H1 (cell line): ENCODE data around the gene TAF9B. TPM values are rescaled to one million over a fixed set of nuclear protein-coding genes. Genes with fewer than 3 reads are reported as not detected.
A peak's percentile ranks its signal among the peaks of the same experiment; 100 is the strongest.
"Not testable (repeated sequence)": the region's sequence is repeated elsewhere in the genome, so short reads cannot be mapped to it uniquely, and the experiment has no call there.

Source experiments
- CTCF ChIA-PET: fragments of 300-600 bp; sonication (Branson Sonifier 250); formaldehyde crosslinking; loops from one replicate; lab custom pipeline; 2021; ENCODE audit not compliant: partially characterized antibody; lab: Charles Lee
- POLR2A ChIA-PET: fragments of 300-600 bp; sonication (Branson Sonifier 250); formaldehyde crosslinking; loops from one replicate; lab custom pipeline; 2021; ENCODE audit warnings: inconsistent platforms; ENCODE audit not compliant: partially characterized antibody; lab: Charles Lee
- DNase-seq, 2 experiments: peaks; one replicate each; pipeline versions ENCODE4 v3.0.0 to v3.0.0-alpha.2; 2010 to 2022; ENCODE audit warnings: low spot score in 2 of 2, low read depth in 1 of 2, mixed read lengths in 1 of 2
- FAIRE-seq: peaks from 2 replicates; lab custom pipeline; 2011; peaks lifted over from hg19 to GRCh38; lab: Jason Lieb, UNC
- H2AFZ ChIP-seq: 2 replicates; pipeline ENCODE4 v1.8.1; 2012; ENCODE audit warnings: low read length, inconsistent platforms
- H2AK5ac ChIP-seq: 2 replicates; pipeline ENCODE4 v1.6.1; 2013; ENCODE audit warnings: low read depth, low read length
- H2BK120ac ChIP-seq: replicated peaks from 2 replicates; pipeline ENCODE3; 2013; ENCODE audit warnings: low read depth, low read length, inconsistent platforms
- H2BK12ac ChIP-seq: 2 replicates; pipeline ENCODE4 v1.6.1; 2013; ENCODE audit warnings: low read depth, low read length
- H2BK15ac ChIP-seq: 2 replicates; pipeline ENCODE4 v1.6.1; 2013; ENCODE audit warnings: low read length
- H2BK20ac ChIP-seq: 2 replicates; pipeline ENCODE4 v1.6.1; 2013; ENCODE audit warnings: low read length
- H2BK5ac ChIP-seq: 2 replicates; pipeline ENCODE4 v1.6.1; 2013; ENCODE audit warnings: low read depth, low read length
- H3K14ac ChIP-seq: 2 replicates; pipeline ENCODE4 v1.6.1; 2013; ENCODE audit warnings: inconsistent platforms; ENCODE audit not compliant: insufficient read length
- H3K18ac ChIP-seq: 2 replicates; pipeline ENCODE4 v1.6.1; 2013; ENCODE audit warnings: low read length; ENCODE audit errors: extremely low read depth
- H3K23ac ChIP-seq: 2 replicates; pipeline ENCODE4 v1.6.1; 2013; ENCODE audit warnings: inconsistent platforms; ENCODE audit not compliant: insufficient read length
- H3K23me2 ChIP-seq: 2 replicates; pipeline ENCODE4 v1.6.1; 2013; ENCODE audit warnings: low read depth, low read length
- H3K27ac ChIP-seq: 2 replicates; pipeline ENCODE4 v1.6.1; 2011; ENCODE audit warnings: low read depth, low read length, inconsistent platforms
- H3K27me3 ChIP-seq, 4 experiments: replicated peaks in 1 of 4; 1 replicate in 1 of 4; 2 replicates in 3 of 4; pipeline versions ENCODE4 v1.6.1 to v1.8.1; 2011 to 2013; ENCODE audit warnings: low read length in 3 of 4, mild to moderate bottlenecking in 3 of 4, inconsistent platforms in 2 of 4, mixed read lengths in 2 of 4, moderate library complexity in 1 of 4; ENCODE audit not compliant: control insufficient read depth in 3 of 4, insufficient read depth in 3 of 4; ENCODE audit errors: extremely low read depth in 1 of 4
- H3K36me3 ChIP-seq, 4 experiments: 2 replicates each; pipeline versions ENCODE4 v1.6.1 to v1.8.1; 2011 to 2013; ENCODE audit warnings: mild to moderate bottlenecking in 4 of 4, low read length in 3 of 4, moderate library complexity in 2 of 4, control low read depth in 1 of 4, inconsistent platforms in 1 of 4; ENCODE audit not compliant: insufficient read depth in 4 of 4, control insufficient read depth in 2 of 4
- H3K4ac ChIP-seq: replicated peaks from 2 replicates; pipeline ENCODE3; 2013; ENCODE audit warnings: low read length, low read depth, mixed read lengths, inconsistent platforms; ENCODE audit not compliant: insufficient read length
- H3K4me1 ChIP-seq, 4 experiments: replicated peaks in 1 of 4; 1 replicate in 1 of 4; 2 replicates in 3 of 4; pipeline versions ENCODE4 v1.6.1 to v1.8.1; 2011 to 2013; ENCODE audit warnings: low read length in 3 of 4, inconsistent platforms in 2 of 4, mixed read lengths in 1 of 4; ENCODE audit not compliant: insufficient read depth in 4 of 4, control insufficient read depth in 3 of 4
- H3K4me2 ChIP-seq, 2 experiments: 2 replicates each; pipeline versions ENCODE4 v1.6.1 to v1.8.1; 2011 to 2013; ENCODE audit warnings: low read depth in 2 of 2, low read length in 2 of 2, control low read depth in 1 of 2, inconsistent platforms in 1 of 2, mild to moderate bottlenecking in 1 of 2; ENCODE audit not compliant: insufficient read depth in 1 of 2
- H3K4me3 ChIP-seq, 4 experiments: fragments of 200-600, 300-600 bp in 1 of 4; sonication (generic), shearing (Covaris generic), sonication (Bioruptor Twin) in 1 of 4; 2 replicates each; pipeline versions ENCODE4 v1.5.1 to v1.8.1; 2011 to 2016; ENCODE audit warnings: low read length in 4 of 4, low read depth in 3 of 4, control low read depth in 2 of 4, inconsistent platforms in 2 of 4, mild to moderate bottlenecking in 2 of 4, mixed read lengths in 1 of 4, moderate library complexity in 1 of 4; ENCODE audit not compliant: insufficient read depth in 2 of 4; ENCODE audit errors: extremely low read depth in 1 of 4
- H3K56ac ChIP-seq: replicated peaks from 2 replicates; pipeline ENCODE3; 2013; ENCODE audit warnings: low read depth, mild to moderate bottlenecking, mixed read lengths, low read length, inconsistent platforms; ENCODE audit not compliant: insufficient read length
- H3K79me1 ChIP-seq: 2 replicates; pipeline ENCODE4 v1.6.1; 2013; ENCODE audit warnings: low read depth, low read length, control low read depth
- H3K79me2 ChIP-seq, 2 experiments: 2 replicates each; pipeline versions ENCODE4 v1.6.1 to v1.8.1; 2012 to 2013; ENCODE audit warnings: low read length in 2 of 2, mild to moderate bottlenecking in 2 of 2, inconsistent platforms in 1 of 2; ENCODE audit not compliant: insufficient read depth in 2 of 2, control insufficient read depth in 1 of 2
- H3K9ac ChIP-seq, 4 experiments: replicated peaks in 1 of 4; 1 replicate in 1 of 4; 2 replicates in 3 of 4; pipeline versions ENCODE4 v1.6.1 to v1.8.1; 2011 to 2013; ENCODE audit warnings: low read depth in 3 of 4, low read length in 3 of 4, control low read depth in 2 of 4, mild to moderate bottlenecking in 2 of 4, moderate library complexity in 2 of 4, inconsistent platforms in 1 of 4; ENCODE audit errors: extremely low read depth in 1 of 4
- H3K9me3 ChIP-seq, 2 experiments: 2 replicates each; pipeline versions ENCODE4 v1.6.1 to v1.8.1; 2012 to 2013; ENCODE audit warnings: mild to moderate bottlenecking in 2 of 2, moderate library complexity in 2 of 2, control low read depth in 1 of 2, inconsistent platforms in 1 of 2, low read depth in 1 of 2, low read length in 1 of 2, mixed read lengths in 1 of 2; ENCODE audit not compliant: insufficient read depth in 2 of 2
- H4K20me1 ChIP-seq, 2 experiments: replicated peaks in 1 of 2; 2 replicates each; pipeline versions ENCODE3 to v1.8.1; 2011 to 2013; ENCODE audit warnings: inconsistent platforms in 2 of 2, low read length in 2 of 2, mild to moderate bottlenecking in 1 of 2; ENCODE audit not compliant: insufficient read depth in 2 of 2, control insufficient read depth in 1 of 2
- H4K5ac ChIP-seq: 2 replicates; pipeline ENCODE4 v1.6.1; 2013; ENCODE audit warnings: low read length, low read depth, mixed read lengths, inconsistent platforms; ENCODE audit not compliant: insufficient read length
- H4K8ac ChIP-seq: 2 replicates; pipeline ENCODE4 v1.8.0; 2013; ENCODE audit warnings: mild to moderate bottlenecking, moderate library complexity, low read length, inconsistent platforms; ENCODE audit not compliant: insufficient read depth; ENCODE audit errors: extremely low read depth
- H4K91ac ChIP-seq: replicated peaks from 2 replicates; pipeline ENCODE3; 2013; ENCODE audit warnings: low read length, mixed read lengths, inconsistent platforms; ENCODE audit not compliant: insufficient read length
- POLR2AphosphoS5 ChIP-seq: IDR thresholded peaks from 2 replicates; pipeline ENCODE4 v1.6.1; 2011; ENCODE audit warnings: low read depth, low read length
- SIX5 ChIP-seq: IDR thresholded peaks from 2 replicates; pipeline ENCODE4 v1.6.1; 2011; ENCODE audit warnings: mild to moderate bottlenecking, low read depth, low read length
- polyA plus RNA-seq, 7 experiments: library from polyadenylated mRNA; depleted of rRNA in 3 of 7; stranded (reverse) in 5 of 7; unstranded in 2 of 7; fragments of >200 nt in 5 of 7; fragments of 200-250 nt in 2 of 7; gene quantifications; 1 replicate in 5 of 7; 2 replicates in 1 of 7; 4 replicates in 1 of 7; pipeline versions ENCODE4 v1.2.1 to v1.2.3, GENCODE V29; 2011 to 2013; ENCODE audit warnings: missing spikeins in 2 of 7, mixed read lengths in 2 of 7
- total RNA-seq: library from RNA; stranded (reverse); fragmentation: NEBNext Ultra II Directional; extraction: Animal tissue kit (Norgen Biotek cat#: 25700); gene quantifications from 2 replicates; pipeline ENCODE4 v1.2.1, GENCODE V29; 2021

The TAF9B gene
- total and polyA plus RNA-seq, 2 of the 8 experiments (the other 6 are each of a cell fraction or from before 2014, with no cell fraction given), result 23.8 to 42.8 TPM

- Histone ChIP-seq H4K5ac (no peak overlapping the region), H3K4me2 (no peak overlapping the region), H4K20me1 (no peaks in the 10 kb centered on the region), H2BK120ac (no peak overlapping the region), H2BK5ac (no peak overlapping the region), H3K27me3 (no peaks in the 10 kb centered on the region), H4K8ac (no peak overlapping the region), H3K4me3 (no peak overlapping the region), H3K27ac (no peak overlapping the region), H3K23ac (no peak overlapping the region), H2BK12ac (no peak overlapping the region), H3K56ac (no peak overlapping the region), H3K4ac (no peak overlapping the region), H2AFZ (no peak overlapping the region), H4K91ac (no peak overlapping the region), H2AK5ac (no peak overlapping the region), H3K79me2 (no peaks in the 10 kb centered on the region; a peak in 1 of 4 replicates), H3K14ac (no peak overlapping the region), H2BK15ac (no peak overlapping the region), H3K4me1 (no peaks in the 10 kb centered on the region), H3K18ac (no peak overlapping the region), H2BK20ac (no peak overlapping the region), H3K36me3 (peaks cover 1 to 64% (median 11%) of the 10 kb centered on the region in 4 experiments; a peak in 7 of 8 replicates), H3K9ac (no peak overlapping the region), H3K79me1 (no peaks in the 10 kb centered on the region), H3K9me3 (no peaks in the 10 kb centered on the region), H3K23me2 (no peaks in the 10 kb centered on the region)
- FAIRE-seq (no peak), DNase-seq (no peak)
- CTCF ChIA-PET, result no interaction called here
- TF ChIP-seq POLR2AphosphoS5 (peak; percentile 50; the same call in 1 of the 2 replicates), SIX5 (no peak)
- POLR2A ChIA-PET, result interaction anchor here (1.2 to 4.0 kb wide), 5 partner anchors 10 to 384 kb away, joined by 3 to 24 read pairs (median 8); partner anchors contain the start of gene TAF9B
These were observed 9.7 kb downstream of the TAF9B start for GRCh38 chrX:78129714-78130113.

- H2BK12ac ChIP-seq, DNase-seq, H2BK15ac ChIP-seq, H2BK120ac ChIP-seq, H3K56ac ChIP-seq, H2BK20ac ChIP-seq, H2AK5ac ChIP-seq, H3K79me2 ChIP-seq, H3K4me3 ChIP-seq, H3K18ac ChIP-seq, H3K14ac ChIP-seq, H4K91ac ChIP-seq, H3K27me3 ChIP-seq, H3K27ac ChIP-seq, FAIRE-seq, H3K4me1 ChIP-seq, H3K4ac ChIP-seq, H3K79me1 ChIP-seq, H2BK5ac ChIP-seq, H4K5ac ChIP-seq, H3K4me2 ChIP-seq, H3K23ac ChIP-seq, H4K20me1 ChIP-seq, H2AFZ ChIP-seq, H3K9ac ChIP-seq, H3K9me3 ChIP-seq, H3K23me2 ChIP-seq, H4K8ac ChIP-seq: not testable (repeated sequence)
- ChIA-PET CTCF (interaction anchor here (0.6 to 1.7 kb wide), 3 partner anchors 8 to 92 kb away, joined by 3 to 4 read pairs (median 4); no protein-coding TSS in a partner anchor), POLR2A (interaction anchor here (0.7 kb wide), 1 partner anchor 204 kb away, joined by 3 read pairs; no protein-coding TSS in a partner anchor)
- H3K36me3 ChIP-seq, result peaks cover 9 to 81% (median 37%) of the 10 kb centered on the region in 4 experiments; a peak in 7 of 8 replicates
These were observed 13.7 kb downstream of the TAF9B start for GRCh38 chrX:78125781-78126180.
